ENCODE data around the gene ZSWIM4.
A peak's percentile ranks its signal among the peaks of the same experiment; 100 is the strongest.

The ZSWIM4 gene

GRCh38 chr19:13875824-13876223 lies 80.6 kb downstream of the ZSWIM4 start:
- Mint-ChIP-seq H3K9me3 (ENCODE audit: low read depth) (no peaks in the 10 kb centered on the region), H3K4me3 (no peak overlapping the region), H3K27me3 (no peaks in the 10 kb centered on the region), H3K36me3 (no peaks in the 10 kb centered on the region), H3K4me1 (ENCODE audit: low read depth) (peaks cover 17% of the 10 kb centered on the region), H3K27ac (no peak overlapping the region)

DNA sequence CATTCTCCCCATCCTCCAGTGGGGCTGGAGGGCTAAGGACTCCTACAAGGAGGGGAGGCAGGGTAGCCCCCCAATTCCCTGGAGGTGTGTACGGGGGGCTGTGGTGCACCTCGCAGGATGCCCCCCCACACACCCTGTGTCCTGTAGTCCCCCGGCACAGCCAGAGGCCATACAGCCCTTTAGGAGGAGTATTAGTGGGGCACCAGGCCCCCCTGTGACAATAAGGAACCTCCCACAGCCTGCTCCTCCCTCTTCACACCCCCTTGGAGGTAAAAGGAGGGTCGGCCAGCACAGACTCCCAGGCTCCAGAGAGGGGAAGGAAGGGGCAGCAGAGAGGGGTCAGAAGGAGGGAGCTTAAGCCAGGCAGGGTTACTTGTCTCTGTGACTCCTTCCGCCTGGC lies 81.6 kb downstream of the ZSWIM4 start, which contains the start of gene NANOS3:
Gene NANOS3 (plus strand): TSS at position 301 of the 400 bp plus-strand sequence. CDS start 115 bp downstream, outside the sequence.
- Mint-ChIP-seq H3K36me3 (no peaks in the 10 kb centered on the region), H3K27ac (no peak within 1 kb of the TSS), H3K27me3 (no peaks in the 10 kb centered on the region), H3K9me3 (ENCODE audit: low read depth) (no peaks in the 10 kb centered on the region), H3K4me1 (ENCODE audit: low read depth) (peaks cover 27% of the 10 kb centered on the region), H3K4me3 (no peak within 1 kb of the TSS)

GRCh38 chr19:13877303-13877702 lies 82.1 kb downstream of the ZSWIM4 start:
- Mint-ChIP-seq H3K36me3 (no peaks in the 10 kb centered on the region), H3K27me3 (no peaks in the 10 kb centered on the region), H3K4me3 (no peak overlapping the region), H3K27ac (no peak overlapping the region), H3K9me3 (ENCODE audit: low read depth) (no peaks in the 10 kb centered on the region), H3K4me1 (ENCODE audit: low read depth) (peaks cover 31% of the 10 kb centered on the region)

DNA sequence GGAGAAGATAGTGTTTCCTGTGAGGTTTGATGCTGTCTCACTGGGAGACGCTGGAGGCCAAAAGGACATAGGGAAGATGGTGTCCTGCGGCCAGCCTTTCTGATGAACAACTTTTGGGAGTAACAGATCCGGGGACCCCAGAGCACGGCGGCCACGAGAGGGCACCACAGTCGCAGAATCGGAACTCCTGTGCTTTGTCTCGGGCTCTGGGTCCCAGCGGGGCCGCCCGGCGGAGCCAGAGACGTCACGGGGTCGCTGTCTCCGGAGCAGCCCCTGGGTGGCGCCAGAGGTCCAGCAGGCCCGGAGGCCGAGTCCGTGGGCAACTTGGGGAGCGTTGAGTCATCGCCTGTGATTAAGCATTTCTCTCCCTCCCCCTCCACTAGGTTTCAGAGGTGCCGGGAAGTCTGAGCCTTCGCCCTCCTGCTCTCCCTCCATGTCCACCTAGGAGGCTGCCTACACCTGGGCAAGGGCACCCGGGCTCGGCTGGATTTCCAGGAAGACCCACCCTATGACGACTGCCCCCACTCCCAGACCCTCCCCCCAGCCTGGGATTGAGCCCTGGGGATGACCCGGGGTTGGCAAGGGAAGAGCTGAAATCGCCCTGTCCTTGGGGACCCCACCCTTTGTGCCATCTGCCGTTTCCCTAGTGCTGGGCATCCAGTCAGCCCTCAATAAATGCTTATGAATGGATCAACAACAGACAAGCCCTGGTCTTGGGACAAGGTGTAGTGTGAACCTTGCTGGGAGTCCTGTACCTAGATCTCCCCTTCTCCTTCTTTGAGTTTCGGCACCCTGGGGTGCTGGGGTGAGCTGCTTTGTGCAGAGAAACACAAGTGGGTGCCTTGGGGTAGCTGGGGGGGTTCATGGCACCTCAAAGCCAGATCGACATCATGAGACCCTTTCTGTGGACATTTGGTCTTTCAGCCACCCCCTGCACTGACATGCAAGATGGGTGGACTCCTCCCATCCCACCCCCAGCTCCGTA lies 85.1 kb downstream of the ZSWIM4 start:
- Mint-ChIP-seq H3K27me3 (no peaks in the 10 kb centered on the region), H3K4me3 (peak overlapping the region; percentile 66), H3K9me3 (ENCODE audit: low read depth) (no peaks in the 10 kb centered on the region), H3K4me1 (ENCODE audit: low read depth) (peaks cover 35% of the 10 kb centered on the region), H3K27ac (peak overlapping the region; percentile 61), H3K36me3 (no peaks in the 10 kb centered on the region)

- no peaks in the 10 kb centered on the region for H3K9me3 Mint-ChIP-seq (ENCODE audit: low read depth)
- H3K27ac Mint-ChIP-seq = peak overlapping the region; percentile 61
- H3K36me3 Mint-ChIP-seq = no peaks in the 10 kb centered on the region
- no peaks in the 10 kb centered on the region for H3K27me3 Mint-ChIP-seq
- H3K4me3 Mint-ChIP-seq = peak overlapping the region; percentile 66
- H3K4me1 Mint-ChIP-seq (ENCODE audit: low read depth) = peaks cover 36% of the 10 kb centered on the region
These were observed 86.0 kb downstream of the ZSWIM4 start for GRCh38 chr19:13881251-13881691.

Measured in activated naive CD8-positive, alpha-beta T cell (primary cell).